Nephron progenitor cell (in vitro differentiated cells): ENCODE measurements around the gene PGM3.

ENCODE experiments used
- DNase-seq: peaks from one replicate; pipeline ENCODE4 v3.0.0; 2021
- H3K27ac Mint-ChIP-seq: 2 replicates; pipeline ENCODE4 v1.8.0; 2021; ENCODE audit warnings: mild to moderate bottlenecking, moderate library complexity, mixed read lengths
- H3K27me3 Mint-ChIP-seq: 2 replicates; pipeline ENCODE4 v1.8.0; 2021; ENCODE audit warnings: mild to moderate bottlenecking, low read depth, mixed read lengths; ENCODE audit not compliant: poor library complexity
- H3K36me3 Mint-ChIP-seq: 2 replicates; pipeline ENCODE4 v1.8.0; 2021; ENCODE audit warnings: low read depth, mixed read lengths
- H3K4me1 Mint-ChIP-seq: 2 replicates; pipeline ENCODE4 v1.8.0; 2021; ENCODE audit warnings: mixed read lengths
- H3K4me3 Mint-ChIP-seq: 2 replicates; pipeline ENCODE4 v1.8.0; 2021; ENCODE audit warnings: mild to moderate bottlenecking, moderate library complexity, mixed read lengths
- H3K9me3 Mint-ChIP-seq: 2 replicates; pipeline ENCODE4 v1.8.0; 2021; ENCODE audit warnings: mild to moderate bottlenecking, moderate library complexity, mixed read lengths
- TF ChIP-seq, protein P1 (sequence below): fragments of 200-600 bp; sonication (generic); IDR thresholded peaks from 2 replicates; pipeline ENCODE4 v1.5.0; 2021; ENCODE audit warnings: antibody characterized with exemption

The PGM3 gene

DNA sequence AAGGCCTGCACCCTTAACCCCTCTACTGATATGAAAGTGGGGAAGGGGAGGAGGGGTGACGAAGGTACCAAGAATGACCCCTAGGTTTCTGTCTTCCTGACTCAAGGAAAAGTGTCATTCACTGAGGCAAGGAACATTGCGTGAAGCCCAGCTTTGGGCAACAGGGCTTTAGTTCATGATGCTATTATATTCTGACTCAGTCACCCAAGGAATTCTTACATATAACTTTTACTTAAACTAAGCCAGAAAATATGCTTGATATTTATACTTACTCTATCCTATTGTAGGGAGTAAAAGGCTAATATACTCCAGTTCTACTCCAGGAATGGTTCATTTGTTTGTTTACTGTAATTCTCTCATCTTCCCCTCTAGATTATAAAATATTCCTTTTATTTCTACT lies 65.1 kb downstream of the PGM3 start:
- Mint-ChIP-seq H3K9me3 (no peaks in the 10 kb centered on the region), H3K27ac (no peak overlapping the region), H3K4me1 (no peaks in the 10 kb centered on the region), H3K27me3 (no peaks in the 10 kb centered on the region), H3K4me3 (no peak overlapping the region), H3K36me3 (peaks cover 47% of the 10 kb centered on the region)
- DNase-seq: no peak
- TF ChIP-seq, protein P1, sequence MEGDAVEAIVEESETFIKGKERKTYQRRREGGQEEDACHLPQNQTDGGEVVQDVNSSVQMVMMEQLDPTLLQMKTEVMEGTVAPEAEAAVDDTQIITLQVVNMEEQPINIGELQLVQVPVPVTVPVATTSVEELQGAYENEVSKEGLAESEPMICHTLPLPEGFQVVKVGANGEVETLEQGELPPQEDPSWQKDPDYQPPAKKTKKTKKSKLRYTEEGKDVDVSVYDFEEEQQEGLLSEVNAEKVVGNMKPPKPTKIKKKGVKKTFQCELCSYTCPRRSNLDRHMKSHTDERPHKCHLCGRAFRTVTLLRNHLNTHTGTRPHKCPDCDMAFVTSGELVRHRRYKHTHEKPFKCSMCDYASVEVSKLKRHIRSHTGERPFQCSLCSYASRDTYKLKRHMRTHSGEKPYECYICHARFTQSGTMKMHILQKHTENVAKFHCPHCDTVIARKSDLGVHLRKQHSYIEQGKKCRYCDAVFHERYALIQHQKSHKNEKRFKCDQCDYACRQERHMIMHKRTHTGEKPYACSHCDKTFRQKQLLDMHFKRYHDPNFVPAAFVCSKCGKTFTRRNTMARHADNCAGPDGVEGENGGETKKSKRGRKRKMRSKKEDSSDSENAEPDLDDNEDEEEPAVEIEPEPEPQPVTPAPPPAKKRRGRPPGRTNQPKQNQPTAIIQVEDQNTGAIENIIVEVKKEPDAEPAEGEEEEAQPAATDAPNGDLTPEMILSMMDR: no peak

DNA sequence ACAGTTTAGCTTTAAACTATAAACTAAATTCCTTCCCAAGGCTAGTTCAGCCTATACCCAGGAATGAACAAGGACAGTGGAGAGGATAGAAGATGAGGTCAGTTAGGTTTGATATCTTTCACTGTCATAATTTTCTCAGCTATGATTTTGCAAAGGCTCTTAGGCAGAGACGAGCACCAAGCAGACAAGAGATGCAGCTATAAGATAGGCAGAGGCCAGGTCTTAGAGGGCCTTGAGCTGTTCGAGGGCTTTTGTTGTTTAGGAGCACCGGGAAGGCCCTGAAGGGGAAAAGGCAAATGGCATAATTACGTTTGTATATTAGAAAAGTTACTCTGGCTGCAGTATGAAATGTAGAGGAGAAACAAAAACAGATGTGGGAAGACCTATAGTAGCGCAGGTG lies 65.8 kb downstream of the PGM3 start:
- no peaks in the 10 kb centered on the region for H3K27me3 Mint-ChIP-seq
- peaks cover 47% of the 10 kb centered on the region for H3K36me3 Mint-ChIP-seq
- TF ChIP-seq, protein P1: no peak
- no peaks in the 10 kb centered on the region for H3K4me1 Mint-ChIP-seq
- DNase-seq: no peak
- no peaks in the 10 kb centered on the region for H3K9me3 Mint-ChIP-seq
- no peak overlapping the region for H3K27ac Mint-ChIP-seq
- H3K4me3 Mint-ChIP-seq: no peak overlapping the region

DNA sequence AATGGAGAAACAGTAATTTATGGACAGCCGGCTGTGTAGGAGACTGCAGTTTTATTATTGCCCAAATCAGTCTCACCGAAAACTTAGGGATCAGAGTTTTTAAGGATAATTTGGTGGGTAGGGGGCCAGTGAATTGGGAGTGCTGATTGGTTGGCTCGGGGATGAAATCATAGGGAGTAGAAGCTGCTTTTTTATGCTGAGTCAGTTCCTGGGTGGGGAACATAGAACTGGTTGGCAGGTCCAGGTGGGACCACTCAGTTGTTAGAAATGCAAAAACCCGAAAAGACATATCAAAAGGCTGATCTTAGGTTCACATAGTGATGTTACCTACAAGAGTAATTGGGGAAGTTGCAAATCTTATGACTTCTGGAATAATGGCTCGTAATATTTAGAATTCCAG lies 66.3 kb downstream of the PGM3 start:
- no peaks in the 10 kb centered on the region for H3K9me3 Mint-ChIP-seq
- H3K4me1 Mint-ChIP-seq: no peaks in the 10 kb centered on the region
- no peak overlapping the region for H3K27ac Mint-ChIP-seq
- H3K36me3 Mint-ChIP-seq: peaks cover 47% of the 10 kb centered on the region
- H3K4me3 Mint-ChIP-seq: no peak overlapping the region
- H3K27me3 Mint-ChIP-seq: no peaks in the 10 kb centered on the region
- no peak for DNase-seq
- TF ChIP-seq, protein P1: no peak

DNA sequence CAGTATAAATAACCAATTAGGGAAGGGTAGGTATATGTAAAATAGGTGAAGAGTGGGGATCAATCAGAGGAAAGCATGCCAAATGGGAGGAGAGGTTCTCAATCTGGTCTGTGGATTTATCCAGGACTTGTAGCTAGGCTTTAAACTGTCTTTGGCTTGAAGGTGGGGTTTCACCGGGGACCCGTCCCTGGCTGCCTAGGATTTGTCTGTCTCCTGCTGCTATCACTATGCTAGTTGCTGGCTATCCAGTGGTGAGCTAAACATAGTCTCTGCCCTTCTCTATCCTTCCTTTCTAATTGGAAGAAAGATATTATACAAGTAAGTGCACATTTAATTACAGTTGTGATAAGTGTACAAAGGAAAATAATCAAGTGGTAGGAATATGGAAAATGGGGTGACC lies 66.8 kb downstream of the PGM3 start:
- Mint-ChIP-seq H3K9me3 (no peaks in the 10 kb centered on the region), H3K27me3 (no peaks in the 10 kb centered on the region), H3K36me3 (peaks cover 42% of the 10 kb centered on the region), H3K4me3 (no peak overlapping the region), H3K27ac (no peak overlapping the region), H3K4me1 (no peaks in the 10 kb centered on the region)
- TF ChIP-seq, protein P1: no peak
- no peak for DNase-seq

DNA sequence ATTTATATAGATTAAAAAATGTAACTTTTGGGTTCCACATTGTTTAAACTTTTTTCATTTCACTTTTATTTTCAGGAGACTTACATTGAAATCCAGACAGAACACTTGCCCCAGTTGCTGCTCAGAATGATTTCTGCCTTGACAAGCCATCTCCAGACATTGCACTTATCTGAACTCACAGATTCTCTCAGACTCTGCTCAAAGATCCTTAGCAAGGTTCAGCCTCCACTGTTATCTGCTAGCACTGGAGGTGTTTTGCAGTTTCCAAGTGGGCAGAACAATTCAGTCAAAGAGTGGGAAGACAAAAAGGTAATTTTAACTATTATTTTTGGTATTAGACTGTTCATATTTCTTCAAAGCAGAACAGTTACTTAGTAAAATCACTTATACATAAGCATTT lies 67.6 kb downstream of the PGM3 start:
- Mint-ChIP-seq H3K4me1 (no peaks in the 10 kb centered on the region), H3K27ac (no peak overlapping the region), H3K36me3 (peaks cover 34% of the 10 kb centered on the region), H3K27me3 (no peaks in the 10 kb centered on the region), H3K4me3 (no peak overlapping the region), H3K9me3 (no peaks in the 10 kb centered on the region)
- TF ChIP-seq, protein P1: no peak
- DNase-seq: no peak

DNA sequence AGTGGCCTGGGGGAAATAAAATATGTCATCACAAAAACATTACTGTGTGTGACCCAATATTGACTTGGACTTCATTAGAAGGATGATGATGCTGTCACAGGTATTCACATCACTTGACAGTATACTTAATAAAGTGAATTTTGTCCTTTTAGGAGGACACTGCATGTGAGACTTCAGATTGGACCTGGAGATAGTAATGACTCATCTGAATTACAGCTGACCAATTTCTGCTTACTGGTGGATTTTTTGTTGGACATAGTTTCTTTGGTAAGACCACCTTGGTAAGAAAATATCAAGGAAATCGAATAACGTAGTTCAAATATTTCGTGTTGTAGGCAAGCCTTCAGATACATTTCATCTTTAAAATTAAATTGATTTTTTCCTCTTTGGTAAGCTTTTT lies 68.5 kb downstream of the PGM3 start:
- no peak for DNase-seq
- Mint-ChIP-seq H3K27ac (no peak overlapping the region), H3K9me3 (no peaks in the 10 kb centered on the region), H3K4me3 (no peak overlapping the region), H3K36me3 (peaks cover 28% of the 10 kb centered on the region), H3K27me3 (no peaks in the 10 kb centered on the region), H3K4me1 (no peaks in the 10 kb centered on the region)
- TF ChIP-seq, protein P1: no peak
